HEK293T (cell line): Measurements from ENCODE around the gene INTS13.

Source experiments
- BHLHE40 ChIP-seq: fragments of 450-650 bp; IDR thresholded peaks from 2 replicates; pipeline ENCODE4 v1.6.1; 2016; ENCODE audit warnings: mild to moderate bottlenecking, moderate library complexity, borderline replicate concordance
- ELF4 ChIP-seq: fragments of 450-650 bp; IDR thresholded peaks from 2 replicates; pipeline ENCODE4 v1.6.1; 2017; ENCODE audit warnings: antibody characterized with exemption
- FOXA1 ChIP-seq: fragments of 450-650 bp; IDR thresholded peaks from 2 replicates; pipeline ENCODE4 v1.6.1; 2016; ENCODE audit warnings: mild to moderate bottlenecking
- HDGF ChIP-seq: fragments of 450-650 bp; IDR thresholded peaks from 2 replicates; pipeline ENCODE4 v1.6.1; 2017; ENCODE audit warnings: antibody characterized with exemption, borderline replicate concordance
- L3MBTL2 ChIP-seq: fragments of 450-650 bp; conservative IDR thresholded peaks from 2 replicates; pipeline ENCODE4 v1.6.1; 2016; ENCODE audit warnings: mild to moderate bottlenecking
- LEF1 ChIP-seq: fragments of 450-650 bp; IDR thresholded peaks from 2 replicates; pipeline ENCODE4 v1.6.1; 2017; ENCODE audit warnings: mild to moderate bottlenecking, borderline replicate concordance
- NFRKB ChIP-seq: fragments of 450-650 bp; IDR thresholded peaks from 2 replicates; pipeline ENCODE4 v1.6.1; 2016; ENCODE audit warnings: mild to moderate bottlenecking, moderate library complexity
- SP1 ChIP-seq: fragments of 450-650 bp; IDR thresholded peaks from 2 replicates; pipeline ENCODE4 v1.6.1; 2017
- SUZ12 ChIP-seq: fragments of 450-650 bp; IDR thresholded peaks from 2 replicates; pipeline ENCODE4 v1.6.1; 2016; ENCODE audit warnings: mild to moderate bottlenecking
- ZNF384 ChIP-seq: fragments of 450-650 bp; IDR thresholded peaks from 2 replicates; pipeline ENCODE4 v1.6.1; 2016

GRCh38 chr12:26868447-26869103 lies 69.2 kb downstream of the INTS13 start:
- no peak for TF ChIP-seq LEF1
- no peak for TF ChIP-seq SUZ12
- no peak for TF ChIP-seq BHLHE40
- no peak for TF ChIP-seq FOXA1
- TF ChIP-seq SP1 = no peak
- TF ChIP-seq ZNF384 = no peak
- TF ChIP-seq NFRKB = no peak
- TF ChIP-seq L3MBTL2 = no peak
- no peak for TF ChIP-seq ELF4
- TF ChIP-seq HDGF = no peak
